NCI-H2171 (cell line): ENCODE results near the gene AHRR.

Experiments used
- DNase-seq: peaks from one replicate; lab custom pipeline; 2025; lab: John Stamatoyannopoulos, UW

Gene AHRR

GRCh38 chr5:346229-346935 is 24.9 kb downstream of the AHRR start:
- no peak for DNase-seq

DNA sequence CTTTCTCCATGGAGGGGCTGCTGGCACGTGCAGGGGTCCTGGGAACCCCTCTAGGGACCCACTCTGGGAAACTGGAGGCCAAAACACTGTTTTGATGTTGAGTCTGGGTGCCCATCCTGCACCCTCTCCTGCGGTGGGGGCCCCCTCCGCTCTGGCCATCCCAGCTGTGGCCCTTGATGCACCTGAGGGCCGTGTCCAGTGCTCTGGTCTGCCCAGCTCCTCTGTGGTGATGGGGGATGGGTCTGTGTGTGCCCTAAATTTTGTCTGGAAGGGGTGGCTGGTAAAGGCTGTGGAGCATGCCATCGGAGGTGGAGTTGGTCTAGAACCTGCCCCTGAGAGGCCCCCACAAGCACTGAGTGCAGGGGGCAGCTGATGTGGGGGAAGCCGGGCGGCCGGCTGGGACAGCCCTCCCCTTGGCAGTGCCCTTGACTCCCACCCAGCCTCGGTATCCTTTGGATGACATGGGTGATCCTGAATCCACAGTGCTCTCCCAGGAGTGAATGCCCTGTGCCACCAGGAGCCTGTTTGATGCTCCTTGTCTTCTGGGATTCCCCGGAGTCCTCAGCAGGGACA is 26.3 kb downstream of the AHRR start:
- DNase-seq = no peak

- no peak for DNase-seq
These were observed 27.2 kb downstream of the AHRR start for GRCh38 chr5:348726-349125.

- no peak for DNase-seq
These were observed 28.8 kb downstream of the AHRR start for GRCh38 chr5:350355-350754.

- no peak for DNase-seq
These were observed 29.8 kb downstream of the AHRR start for GRCh38 chr5:351084-351920.

GRCh38 chr5:351921-352245 is 30.4 kb downstream of the AHRR start:
- DNase-seq = no peak

- DNase-seq = no peak
These were observed 31.4 kb downstream of the AHRR start for GRCh38 chr5:352639-353611.

- no peak for DNase-seq
These were observed 32.4 kb downstream of the AHRR start for GRCh38 chr5:353612-354580.

DNA sequence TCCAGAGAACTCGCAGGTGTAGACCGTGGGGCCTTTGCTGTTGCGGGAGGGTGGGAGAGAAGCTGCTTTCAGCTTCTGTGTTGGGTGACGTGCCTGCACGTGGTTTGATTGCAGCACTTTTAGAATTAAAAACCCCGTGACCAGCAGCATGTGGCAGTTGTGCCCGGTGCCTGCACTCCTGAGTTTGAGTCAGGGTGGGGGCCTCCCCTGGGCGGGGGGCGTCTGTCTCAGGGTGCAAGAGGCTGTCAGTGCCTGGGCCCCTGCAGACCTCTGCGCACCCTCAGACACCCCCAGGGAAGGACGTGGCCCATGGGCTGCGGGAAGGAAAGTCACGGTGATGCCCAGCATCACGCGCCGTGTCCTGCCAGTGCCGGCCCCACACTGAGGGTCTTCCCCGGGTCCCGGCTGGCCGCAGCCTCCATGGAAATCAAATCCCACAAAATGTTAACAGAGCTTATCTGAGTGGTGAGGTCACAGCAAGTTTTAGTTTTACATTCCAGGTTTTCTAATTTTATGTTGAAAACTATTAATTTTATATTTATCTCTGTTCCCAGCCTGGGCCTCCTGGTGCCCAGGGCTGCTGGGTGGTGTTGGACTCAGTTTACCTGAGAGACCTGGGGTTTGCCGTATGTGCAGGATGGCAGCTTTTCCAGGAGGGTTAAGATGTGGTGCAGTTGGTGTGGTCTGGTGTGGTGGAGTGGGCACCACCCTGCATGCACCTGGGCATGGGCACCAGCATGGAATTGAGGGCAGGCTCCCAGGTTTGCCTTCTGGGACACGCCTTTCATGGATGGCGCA is 33.3 kb downstream of the AHRR start:
- no peak for DNase-seq

DNA sequence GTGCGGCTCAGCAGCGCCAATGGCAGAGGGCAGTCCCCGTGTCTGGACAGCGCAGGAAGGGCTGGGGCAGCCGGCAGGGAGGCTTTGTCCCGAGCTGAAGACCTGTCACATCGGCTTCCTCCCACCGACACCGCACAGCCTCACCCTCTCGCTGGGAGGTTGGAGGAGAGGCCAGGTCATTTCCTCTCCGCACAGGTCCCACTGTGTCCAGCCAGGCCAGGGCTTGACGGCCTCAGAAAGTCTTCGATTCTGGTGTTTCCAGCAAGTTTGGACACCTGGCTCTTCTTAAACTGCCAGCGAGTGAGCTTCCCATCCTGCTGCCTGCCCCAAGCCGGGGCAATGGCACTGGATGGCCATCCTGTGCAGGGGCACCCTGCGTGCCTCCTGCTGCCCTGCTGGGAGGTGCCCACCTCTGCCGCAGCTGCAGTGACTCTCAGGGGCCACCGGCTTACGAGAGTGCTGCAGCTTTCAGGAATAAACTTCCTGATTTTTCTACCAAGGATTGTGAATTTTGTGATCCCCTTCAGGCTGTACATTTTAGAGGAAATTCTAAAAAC is 33.9 kb downstream of the AHRR start:
- no peak for DNase-seq

- DNase-seq = no peak
These were observed 34.4 kb downstream of the AHRR start for GRCh38 chr5:355958-356357.

DNA sequence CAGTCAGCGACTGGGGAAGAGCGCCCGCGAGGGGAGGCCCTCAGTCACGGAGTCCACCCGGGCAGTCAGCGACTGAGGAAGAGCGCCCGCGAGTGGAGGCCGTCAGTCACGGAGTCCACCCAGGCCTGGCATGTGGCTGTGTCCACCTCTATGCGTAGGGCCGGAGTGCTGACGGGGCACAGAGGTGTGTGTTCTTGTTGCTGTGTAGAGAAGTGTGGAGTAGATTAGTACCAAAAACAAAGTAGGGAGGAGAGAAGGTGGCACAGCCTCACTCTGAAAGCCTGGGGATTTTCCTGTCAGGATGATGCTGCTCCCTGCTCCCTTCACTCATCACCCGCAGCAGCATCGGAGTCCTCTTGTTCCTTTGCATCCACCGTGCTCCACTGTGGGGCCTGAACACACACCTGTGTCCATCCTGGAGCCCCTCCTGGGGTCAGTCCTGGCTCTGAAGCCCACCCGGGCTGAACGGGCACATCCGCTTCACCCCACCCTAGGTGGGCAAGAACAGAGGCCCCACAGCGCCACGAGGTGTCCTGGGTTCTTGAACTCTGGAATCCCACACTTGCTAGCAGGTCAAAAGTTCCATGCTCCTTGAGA is 37.9 kb downstream of the AHRR start:
- no peak for DNase-seq

DNA sequence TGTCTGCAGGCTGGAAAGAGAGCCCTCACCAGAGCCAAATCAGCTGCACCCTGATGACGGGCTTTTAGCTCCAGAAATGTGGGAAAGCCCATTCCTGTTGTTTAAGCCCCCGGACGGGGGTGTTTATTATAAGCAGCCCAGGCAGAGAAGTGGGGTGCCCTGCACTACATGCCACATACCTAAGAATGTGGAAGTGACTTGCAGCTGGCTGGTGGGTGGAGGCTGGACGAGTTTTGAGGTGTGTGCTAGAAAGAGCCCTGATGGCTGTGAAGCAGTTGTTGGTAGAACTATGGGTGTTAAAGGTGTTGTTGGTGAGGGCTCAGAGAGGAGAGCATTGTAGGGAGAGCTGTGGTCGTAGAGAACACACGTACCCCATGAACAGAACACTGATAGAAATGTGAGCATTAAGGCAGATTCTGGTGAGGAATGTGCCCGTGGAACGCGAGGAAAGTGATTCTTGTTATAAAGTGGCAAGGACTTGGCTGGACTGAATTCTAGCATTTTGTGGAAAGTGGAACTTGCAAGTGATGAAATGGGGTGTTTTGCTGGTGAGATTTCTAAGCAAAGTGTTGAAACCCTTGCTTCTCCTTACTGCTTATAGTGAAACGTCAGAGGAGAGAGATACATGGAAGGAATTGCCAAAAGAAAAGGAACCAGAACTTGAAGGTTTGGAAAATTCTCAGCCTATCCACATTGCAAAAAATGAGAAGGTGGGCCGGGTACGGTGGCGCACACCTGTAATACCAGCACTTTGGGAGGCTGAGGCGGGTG is 38.9 kb downstream of the AHRR start:
- no peak for DNase-seq

GRCh38 chr5:362189-362588 is 40.7 kb downstream of the AHRR start:
- DNase-seq = no peak

DNA sequence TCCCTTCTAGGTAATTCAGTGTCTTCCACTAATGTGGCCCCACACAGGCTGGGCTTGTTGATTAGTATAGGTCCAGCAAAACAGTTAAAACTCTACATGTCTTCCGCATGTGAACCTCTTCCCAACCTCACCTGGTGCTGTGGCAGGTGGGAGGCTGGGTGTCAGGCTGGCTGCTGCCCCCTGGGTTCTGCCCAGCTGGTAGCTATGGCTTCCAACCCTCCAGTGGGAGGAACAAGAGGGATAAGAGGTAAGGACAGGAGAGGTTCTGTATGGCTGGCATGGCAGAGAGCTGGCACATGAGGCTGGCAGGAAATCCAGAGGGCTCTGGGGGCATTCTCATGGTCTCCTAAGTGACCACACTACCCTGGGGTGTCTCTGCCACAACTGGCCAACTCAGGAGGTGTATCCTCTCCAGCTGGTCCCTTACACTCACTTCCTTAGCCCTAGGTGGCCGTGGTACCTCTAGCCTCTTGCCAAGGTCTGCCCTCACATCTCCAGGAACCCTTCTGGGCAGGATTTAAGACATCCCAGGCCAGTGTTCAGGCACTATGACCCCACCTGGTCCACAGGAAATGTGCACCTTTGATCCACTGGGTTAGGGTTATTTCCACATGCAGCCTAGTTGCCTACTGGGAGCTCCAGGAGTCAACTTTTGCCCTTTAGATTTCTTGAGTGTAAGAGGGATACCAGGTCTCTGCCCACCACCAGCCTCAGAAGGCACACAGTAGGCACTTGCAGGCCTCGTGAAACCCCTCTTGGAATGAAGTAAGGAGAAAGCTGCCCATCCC is 41.7 kb downstream of the AHRR start:
- no peak for DNase-seq

GRCh38 chr5:364497-364896 is 43.0 kb downstream of the AHRR start:
- no peak for DNase-seq

GRCh38 chr5:366541-367357 is 45.2 kb downstream of the AHRR start:
- DNase-seq = no peak
